AG20443 (cell line): ENCODE data around the gene DMBX1.

Experiments used
- DNase-seq: peaks from one replicate; pipeline ENCODE4 v3.0.0; 2012; ENCODE audit warnings: low spot score, mixed read lengths

The DMBX1 gene

DNA sequence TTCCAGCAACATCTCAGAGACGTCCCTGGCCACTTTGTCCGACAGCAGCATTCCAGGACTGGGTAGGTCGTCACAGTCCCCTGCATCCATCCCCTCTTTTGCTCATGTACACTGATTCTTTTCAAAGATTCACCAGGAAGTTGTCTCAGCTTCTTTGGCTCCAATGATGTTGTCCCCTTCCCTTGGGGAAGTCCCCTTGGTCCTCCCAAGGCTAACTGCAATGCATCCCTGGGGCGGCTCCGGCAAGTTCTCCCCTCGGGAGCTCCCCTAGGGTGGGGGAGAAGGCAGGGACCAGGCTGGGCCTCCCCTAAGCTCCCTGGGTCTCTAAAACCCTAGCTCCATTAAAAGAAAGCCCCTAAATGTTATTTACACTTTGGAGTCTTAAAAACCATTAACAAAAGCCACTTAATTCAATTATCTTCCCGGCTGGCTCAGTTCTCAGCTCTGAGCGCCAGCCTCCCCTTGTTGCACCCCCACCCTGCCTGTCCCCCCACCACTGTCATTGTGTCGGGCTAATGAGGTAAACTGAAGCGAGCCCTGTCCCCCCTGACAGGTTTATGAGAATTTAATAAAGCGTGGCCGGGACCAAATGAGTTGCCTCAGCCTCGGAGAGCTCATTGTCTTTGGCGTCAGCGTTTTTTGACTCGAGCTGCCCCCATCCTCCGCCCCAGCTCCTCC, 36.5 kb downstream of the DMBX1 start:
- no peak for DNase-seq

- DNase-seq, result no peak
These were observed 37.2 kb downstream of the DMBX1 start for GRCh38 chr1:46526691-46527291.

- DNase-seq, result peak; percentile 92
These were observed 38.0 kb downstream of the DMBX1 start for GRCh38 chr1:46527474-46528296.

GRCh38 chr1:46528297-46528955, 38.8 kb downstream of the DMBX1 start:
- peak; percentile 48 for DNase-seq

- DNase-seq, result no peak
These were observed 39.5 kb downstream of the DMBX1 start for GRCh38 chr1:46529031-46529630.

DNA sequence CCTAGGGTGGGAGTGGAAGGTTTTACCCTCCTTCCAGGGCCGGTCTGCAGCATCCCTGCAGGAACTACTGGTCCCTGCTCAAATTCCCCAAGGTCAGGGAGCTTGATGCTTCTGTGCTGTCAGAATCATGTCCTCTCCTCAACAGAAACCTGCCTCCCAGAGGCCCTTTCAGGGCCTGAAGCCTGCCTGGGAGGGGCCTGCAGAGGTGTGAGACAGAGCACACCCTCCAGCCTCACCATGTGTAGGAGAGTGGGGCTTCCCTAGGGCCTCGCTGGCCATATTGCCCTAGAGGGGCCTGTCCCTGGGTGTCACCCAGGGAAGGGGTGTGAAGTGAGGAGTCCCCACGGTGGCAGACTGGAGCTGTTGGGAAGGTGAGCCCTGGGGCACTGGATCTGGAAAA, 40.7 kb downstream of the DMBX1 start:
- DNase-seq, result no peak

DNA sequence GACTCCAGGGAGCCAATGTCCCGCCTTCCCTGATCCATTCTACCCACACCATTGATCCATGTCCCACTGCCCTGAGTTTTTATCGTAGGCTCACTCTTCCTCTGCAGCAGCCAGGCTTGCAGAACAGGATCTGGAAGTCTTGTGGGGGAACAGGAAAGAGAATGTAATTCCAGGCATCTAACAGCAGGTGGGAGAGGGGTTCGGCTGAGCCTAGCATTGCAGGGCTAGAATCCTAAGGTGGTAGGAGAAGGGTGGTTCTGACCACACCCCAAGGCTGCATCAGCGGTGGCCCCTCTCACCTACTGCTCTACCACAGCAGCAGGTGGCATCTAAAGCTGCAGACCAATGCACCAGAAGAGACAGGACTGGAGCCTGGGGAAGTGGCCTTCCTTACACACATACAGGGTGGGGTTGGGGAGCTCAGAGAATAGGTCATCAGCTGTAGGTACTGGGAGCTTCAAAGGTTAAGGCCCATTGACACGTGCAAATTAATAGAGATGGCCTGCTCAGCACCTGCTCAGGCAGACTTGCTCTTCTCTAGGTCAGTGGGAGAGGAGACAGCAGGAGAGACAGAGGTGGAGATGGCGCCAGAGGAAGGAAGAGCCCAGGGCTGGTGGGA, 41.3 kb downstream of the DMBX1 start:
- DNase-seq, result no peak

GRCh38 chr1:46532095-46532494, 42.5 kb downstream of the DMBX1 start:
- no peak for DNase-seq

- DNase-seq, result peak; percentile 92
These were observed 43.0 kb downstream of the DMBX1 start for GRCh38 chr1:46532498-46533178.

DNA sequence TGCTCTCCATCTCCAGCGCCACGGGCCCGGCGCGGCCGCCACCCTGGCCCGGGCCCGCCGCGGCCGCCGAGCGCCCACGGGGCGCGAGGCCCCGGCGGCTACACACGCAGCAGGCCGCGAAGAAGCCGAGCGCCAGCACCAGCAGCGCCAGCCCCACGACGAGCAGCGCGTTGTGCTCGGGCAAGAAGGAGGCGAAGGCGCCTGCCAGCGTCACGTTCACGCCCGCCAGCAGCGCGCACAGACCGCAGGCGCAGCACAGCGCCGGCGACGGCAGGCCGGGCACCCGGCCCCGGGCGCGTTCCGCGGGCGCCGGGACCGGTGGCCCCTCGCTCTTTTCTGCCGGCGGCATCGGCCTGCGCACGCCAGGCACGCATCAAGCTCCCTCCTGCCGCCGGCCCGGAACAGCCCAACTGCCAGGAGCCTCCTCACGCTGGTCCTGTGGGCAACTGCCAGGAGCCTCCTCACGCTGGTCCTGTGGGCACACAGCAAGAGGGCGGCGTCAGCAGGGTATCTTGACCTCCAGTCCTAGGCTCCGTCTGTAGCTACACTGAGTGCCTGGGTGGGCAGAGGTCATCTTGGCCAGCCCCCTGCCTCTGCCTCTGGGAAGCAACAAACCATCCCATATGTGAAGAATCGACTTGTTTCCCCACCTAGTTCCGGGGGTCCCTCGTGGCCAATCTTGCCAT, 43.7 kb downstream of the DMBX1 start:
- peak; percentile 75 for DNase-seq

GRCh38 chr1:46535063-46535462, 45.4 kb downstream of the DMBX1 start:
- DNase-seq, result no peak

GRCh38 chr1:46536527-46536926, 46.9 kb downstream of the DMBX1 start:
- no peak for DNase-seq

GRCh38 chr1:46537651-46538050, 48.0 kb downstream of the DMBX1 start:
- DNase-seq, result no peak

DNA sequence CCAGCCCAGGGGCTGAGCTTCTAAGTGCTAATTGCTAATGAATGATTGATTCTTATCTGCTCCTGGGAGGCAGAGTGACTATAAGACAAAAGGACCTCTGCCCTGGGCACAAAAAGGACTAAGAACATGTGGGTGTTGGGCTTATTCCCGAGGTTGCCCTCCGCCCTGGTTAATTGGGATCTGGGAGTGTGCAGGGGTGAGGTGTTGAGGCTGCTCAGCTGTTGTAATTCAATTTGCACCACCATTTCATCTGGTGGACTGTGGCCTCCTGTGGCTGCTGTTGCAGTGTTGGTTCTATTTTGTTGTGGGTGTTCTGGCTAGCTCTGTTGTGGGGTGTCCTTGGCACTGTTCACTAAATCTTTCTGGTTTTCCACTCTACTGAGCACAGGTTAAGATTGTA, 48.5 kb downstream of the DMBX1 start:
- DNase-seq, result no peak
